DMS 273 treated with DMSO at 0.1 percent for 48 hours (cell line): ENCODE results near the gene FN3KRP.

Source experiments
- DNase-seq: peaks from one replicate; lab custom pipeline; 2025; lab: John Stamatoyannopoulos, UW

The FN3KRP gene, protein sequence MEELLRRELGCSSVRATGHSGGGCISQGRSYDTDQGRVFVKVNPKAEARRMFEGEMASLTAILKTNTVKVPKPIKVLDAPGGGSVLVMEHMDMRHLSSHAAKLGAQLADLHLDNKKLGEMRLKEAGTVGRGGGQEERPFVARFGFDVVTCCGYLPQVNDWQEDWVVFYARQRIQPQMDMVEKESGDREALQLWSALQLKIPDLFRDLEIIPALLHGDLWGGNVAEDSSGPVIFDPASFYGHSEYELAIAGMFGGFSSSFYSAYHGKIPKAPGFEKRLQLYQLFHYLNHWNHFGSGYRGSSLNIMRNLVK

DNA sequence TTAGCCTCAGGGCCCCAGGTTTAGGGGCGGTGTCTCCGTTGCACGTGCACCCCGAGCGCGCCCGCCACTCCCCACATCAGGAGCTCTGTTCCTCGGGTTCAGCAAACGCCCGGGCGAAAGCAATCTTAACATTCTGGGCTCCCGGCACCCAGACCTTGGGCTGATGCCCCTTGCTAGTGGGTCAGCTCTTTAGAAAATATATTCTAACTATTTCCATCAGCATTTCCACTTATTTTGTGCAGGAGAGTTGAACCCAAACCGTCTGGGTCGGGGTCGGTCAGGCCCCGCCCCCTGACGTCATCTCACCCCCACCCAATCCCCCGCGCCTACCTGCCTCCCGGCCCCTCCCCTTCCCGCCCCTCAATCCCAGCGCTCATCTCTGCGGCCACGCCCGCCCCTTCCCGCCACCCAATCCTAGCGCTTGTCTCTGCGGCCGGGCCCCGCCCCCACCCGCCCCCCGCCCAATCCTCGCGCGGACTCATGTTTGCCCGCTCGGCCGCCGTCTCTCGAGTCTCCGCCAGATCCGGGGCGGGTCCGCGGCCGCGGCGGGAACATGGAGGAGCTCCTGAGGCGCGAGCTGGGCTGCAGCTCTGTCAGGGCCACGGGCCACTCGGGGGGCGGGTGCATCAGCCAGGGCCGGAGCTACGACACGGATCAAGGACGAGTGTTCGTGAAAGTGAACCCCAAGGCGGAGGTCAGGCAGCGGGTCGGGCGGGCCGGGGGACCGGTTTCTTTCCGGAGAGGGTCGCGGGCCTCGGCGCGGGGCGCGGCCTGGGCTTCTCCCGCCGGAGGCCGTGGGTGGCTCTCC lies at the start of gene FN3KRP:
Gene FN3KRP (plus strand): TSS at position 504 of the 808 bp plus-strand sequence. CDS start 50 bp downstream, at position 554.
- peak; percentile 90 for DNase-seq

DNA sequence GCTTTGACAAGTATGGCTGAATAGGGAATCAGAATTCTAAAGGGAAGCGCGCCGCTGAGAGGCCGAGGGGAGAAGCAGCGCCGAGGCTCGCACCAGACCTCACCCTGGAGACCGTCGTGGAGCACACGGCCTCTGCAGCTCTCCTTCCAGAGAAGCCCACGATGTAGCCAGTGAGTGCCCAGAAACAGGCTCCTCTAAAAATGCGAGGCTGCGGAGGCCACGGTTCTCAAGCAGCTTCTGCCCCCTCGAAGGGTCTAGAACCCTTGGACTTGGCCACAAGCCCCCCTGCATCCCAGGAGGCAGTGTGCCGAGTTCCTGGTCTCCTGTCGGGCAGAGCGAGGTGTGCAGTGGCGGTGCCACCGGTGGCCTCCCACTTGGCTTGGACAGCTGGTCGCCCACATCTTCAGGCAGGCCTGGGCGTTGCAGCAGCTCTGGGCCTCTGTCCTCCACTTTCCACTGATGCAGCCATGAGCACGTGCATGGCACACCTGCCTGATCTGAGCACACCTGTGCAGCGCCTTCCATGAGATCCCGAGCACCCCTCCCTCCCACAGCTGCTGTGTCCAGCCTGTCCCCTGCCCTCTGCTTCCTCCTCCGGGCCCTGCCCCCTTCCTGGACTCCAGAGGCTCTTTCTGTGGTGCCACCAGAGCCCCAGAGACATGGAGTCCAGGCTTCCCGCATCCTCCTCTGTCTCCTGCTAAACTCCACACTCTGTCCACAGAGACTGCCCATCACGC lies 49.4 kb upstream of the FN3KRP start:
- DNase-seq, result no peak

GRCh38 chr17:82667668-82668000 lies 48.9 kb upstream of the FN3KRP start:
- no peak for DNase-seq

DNA sequence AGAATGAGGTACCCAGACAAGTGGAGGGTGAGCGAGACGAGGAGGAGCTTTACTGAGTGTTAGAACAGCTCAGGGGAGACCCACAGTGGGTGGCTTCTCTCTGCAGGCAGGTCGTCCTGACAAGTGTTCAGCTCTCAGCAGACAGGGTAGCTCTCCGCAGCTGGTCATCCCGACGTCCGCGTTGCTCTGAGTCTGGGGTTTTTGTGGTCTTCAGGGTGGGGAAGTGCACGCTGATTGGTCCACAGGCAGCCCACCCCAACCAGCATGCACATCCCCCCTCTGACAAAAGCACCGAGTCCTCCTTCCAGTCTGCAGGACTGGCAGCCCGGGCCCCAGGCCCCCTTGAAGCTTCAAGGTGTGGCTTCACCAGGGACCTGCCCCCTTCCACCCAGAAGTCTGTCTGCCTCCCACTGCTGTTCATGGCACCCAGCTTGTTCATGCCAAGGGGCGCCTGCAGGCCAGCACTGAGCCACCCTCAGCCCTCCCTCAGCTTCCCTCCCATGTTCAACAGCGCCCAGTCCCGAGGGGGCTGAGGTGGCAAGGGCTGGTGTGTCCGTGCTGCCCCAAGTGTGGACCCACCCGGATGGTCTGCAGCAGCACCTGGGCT lies 48.4 kb upstream of the FN3KRP start:
- no peak for DNase-seq

GRCh38 chr17:82668631-82669099 lies 47.8 kb upstream of the FN3KRP start:
- no peak for DNase-seq

GRCh38 chr17:82670661-82671450 lies 45.6 kb upstream of the FN3KRP start:
- DNase-seq, result no peak

DNA sequence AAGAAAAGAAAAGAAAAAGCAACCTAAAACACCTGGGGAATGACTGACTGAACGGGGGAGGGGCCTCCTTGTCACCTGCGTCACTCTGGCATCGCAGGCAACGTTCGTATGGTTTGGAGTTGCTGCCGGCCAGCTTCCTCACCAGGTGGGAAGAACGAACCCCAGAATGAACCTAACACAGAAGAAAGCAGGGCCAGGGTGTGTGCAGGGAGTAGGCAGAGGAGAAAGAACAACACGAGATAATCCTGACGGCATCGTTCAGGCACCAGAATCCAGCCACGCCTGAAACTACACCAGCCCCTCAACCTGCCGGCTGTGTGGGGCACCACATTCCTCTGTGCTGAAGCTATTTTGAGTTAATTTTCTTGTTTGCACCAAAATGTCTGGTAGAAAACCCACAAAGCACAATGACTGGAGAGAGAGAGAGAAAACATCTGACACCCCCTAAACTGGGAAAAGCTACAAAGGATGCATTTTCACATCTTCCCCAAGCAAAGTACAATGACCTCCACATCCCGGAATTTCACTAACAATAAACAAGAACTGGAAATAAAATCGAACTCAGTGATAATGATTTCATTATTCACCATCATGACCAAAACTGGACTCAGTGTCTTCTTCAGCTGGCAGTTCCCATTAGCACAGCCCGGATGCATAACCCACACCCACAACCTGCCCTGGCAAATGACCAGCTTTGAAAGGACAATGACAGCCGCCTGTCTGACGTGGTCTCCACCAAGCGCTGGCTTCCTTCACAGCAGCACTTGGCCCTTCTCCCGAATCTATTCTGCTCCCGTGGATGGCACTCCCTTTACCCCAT lies 41.6 kb upstream of the FN3KRP start:
- DNase-seq, result no peak

- no peak for DNase-seq
Observed at GRCh38 chr17:82675476-82676245, 40.8 kb upstream of the FN3KRP start.

DNA sequence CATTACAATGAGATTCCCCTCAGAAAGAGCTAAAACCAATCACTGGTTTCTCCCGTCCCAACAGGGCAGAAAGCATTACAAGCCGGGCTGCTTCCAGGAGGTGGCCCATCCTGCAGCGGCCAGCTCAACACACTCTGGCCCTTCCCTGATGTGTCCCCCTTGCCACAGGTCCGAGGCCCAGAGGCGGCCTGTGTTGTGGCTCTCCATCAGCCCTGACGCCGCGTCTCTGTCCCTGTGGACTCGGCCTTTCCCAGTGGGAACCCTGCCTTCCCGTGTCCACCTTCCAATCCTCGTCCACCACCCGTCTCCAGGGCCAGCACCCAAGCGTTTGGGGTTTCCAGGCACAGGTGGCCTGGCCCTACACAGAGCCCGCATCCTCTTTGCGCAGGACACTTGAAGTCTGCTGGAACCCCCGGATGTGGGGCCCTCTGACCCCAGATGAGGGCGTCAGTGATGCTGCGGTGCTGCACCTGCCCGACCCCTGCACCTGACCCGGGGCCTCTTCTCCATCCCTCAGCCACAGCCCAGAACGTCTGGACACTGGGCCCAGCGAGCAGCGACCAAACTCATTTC lies 39.1 kb upstream of the FN3KRP start:
- DNase-seq, result no peak

- no peak for DNase-seq
Observed at GRCh38 chr17:82678265-82678891, 38.1 kb upstream of the FN3KRP start.

- no peak for DNase-seq
Observed at GRCh38 chr17:82679586-82680465, 36.7 kb upstream of the FN3KRP start.

DNA sequence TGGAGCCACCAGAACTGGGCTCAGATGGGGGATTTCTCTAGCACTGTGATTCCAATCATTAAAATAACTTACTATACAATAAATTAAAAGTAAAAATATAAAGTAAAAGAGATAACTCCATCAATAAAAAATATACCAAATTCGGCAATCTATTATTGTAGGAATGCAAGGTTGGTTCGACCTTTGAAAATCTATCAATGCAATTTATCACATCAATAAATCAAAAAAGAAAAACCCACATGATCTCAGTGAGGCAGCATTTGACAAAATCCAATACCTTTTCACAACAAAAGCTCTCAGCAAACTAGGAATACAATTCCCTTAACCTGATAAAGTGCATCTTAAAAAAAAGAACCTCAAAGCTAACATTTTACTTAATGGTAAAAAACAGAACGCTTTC lies 35.0 kb upstream of the FN3KRP start:
- no peak for DNase-seq

- DNase-seq, result no peak
Observed at GRCh38 chr17:82683534-82683933, 33.0 kb upstream of the FN3KRP start.

DNA sequence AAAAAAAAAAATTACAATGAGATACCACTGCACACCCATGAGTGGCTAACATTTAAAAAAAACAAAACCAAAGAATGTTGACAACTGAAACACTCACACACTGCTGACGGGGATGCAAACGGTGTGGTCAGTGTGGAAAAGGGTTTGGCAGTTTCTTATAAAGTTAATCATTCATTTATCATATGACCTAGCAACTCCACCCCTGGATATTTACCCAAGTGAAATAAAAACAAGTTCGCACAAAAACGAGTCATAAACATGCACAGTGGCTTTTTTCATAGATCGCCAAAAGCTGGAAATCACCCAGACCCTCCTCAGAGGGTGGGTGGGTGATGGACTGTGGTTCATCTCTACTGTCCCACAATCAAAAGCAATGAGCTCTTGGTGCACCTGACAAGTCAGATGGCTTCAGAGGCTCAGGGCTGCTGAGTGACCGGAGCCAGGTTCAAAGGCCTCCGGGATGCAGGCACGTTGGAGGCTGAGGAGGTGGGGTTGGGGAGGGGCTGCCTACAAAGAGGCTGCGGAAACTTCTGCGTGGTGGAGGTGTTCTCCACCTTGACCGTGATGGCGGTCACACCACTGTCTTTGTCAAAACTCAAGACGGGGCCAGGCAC lies 32.2 kb upstream of the FN3KRP start:
- DNase-seq, result no peak

DNA sequence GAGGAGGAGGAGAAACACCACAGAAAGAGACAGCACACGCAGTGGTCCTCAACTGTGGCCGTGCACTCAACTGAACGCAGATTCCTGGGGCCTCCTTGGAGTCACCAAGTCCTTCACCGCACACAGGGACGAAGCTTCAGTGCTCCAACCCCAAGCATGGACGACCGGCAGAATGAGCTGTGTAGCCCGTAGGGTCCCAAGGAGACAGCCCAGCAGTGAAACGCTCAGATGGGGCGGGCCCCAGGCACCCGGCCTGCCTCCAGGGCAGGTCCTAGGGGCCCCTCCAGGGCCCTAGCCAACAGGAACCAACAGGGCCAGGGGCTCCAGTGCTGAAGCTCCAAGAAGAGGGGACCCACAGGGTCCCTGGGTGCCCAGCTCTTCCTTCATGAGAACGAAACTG lies 31.2 kb upstream of the FN3KRP start:
- DNase-seq, result no peak

DNA sequence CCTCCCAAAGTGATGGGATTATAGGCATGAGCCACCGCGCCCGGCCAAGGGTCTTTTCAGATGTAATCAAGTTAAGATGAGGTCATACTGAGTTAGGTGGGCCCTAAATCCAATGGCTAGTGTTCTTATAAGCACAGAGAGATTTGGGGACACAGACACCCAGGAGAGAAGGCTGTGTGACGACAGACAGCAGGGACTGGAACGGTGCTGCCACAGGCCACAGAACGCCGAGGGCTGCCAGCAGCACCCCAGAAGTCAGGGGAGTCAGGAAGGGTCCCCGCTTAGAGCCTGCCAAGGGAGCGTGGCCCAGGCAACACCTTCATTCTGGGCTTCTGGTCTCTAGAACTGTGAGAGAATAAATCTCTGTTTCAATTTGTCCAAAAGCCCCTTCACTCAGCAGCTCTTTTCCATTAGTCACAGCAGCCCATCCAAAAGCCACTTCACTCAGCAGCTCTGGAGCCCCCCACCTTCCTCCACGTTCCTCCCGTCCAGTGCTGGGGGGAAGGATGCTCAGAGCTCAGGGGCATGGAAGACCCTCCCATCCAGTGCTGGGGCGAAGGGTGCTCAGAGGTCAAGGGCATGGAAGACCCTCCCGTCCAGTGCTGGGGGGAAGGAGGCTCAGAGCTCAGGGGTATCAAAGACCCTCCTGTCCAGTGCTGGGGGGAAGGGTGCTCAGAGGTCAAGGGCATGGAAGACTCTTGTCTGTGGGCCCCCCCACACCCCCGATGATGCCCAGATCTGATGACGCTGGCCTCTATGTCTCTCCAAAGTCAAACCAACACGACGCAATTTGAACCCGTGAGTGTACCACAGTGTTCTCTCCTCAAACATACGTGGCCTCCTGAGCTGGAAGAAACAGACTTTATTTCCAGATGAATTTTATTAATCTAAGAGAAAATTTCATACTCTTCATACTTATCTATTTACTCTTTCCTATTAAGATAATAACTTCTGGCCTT lies 29.9 kb upstream of the FN3KRP start:
- DNase-seq, result no peak
